A549 (cell line): ENCODE measurements around the gene ATP6AP2.

Source experiments
- CHD4 ChIP-seq: fragments of 200-600 bp; sonication (generic); IDR thresholded peaks from 2 replicates; pipeline ENCODE4 v1.6.1; 2016; ENCODE audit warnings: antibody characterized with exemption, mild to moderate bottlenecking, borderline replicate concordance
- EP300 ChIP-seq, 2 experiments: fragments of >200 bp; sonication (Bioruptor Twin); formaldehyde crosslinking; IDR thresholded peaks; 2 replicates in 1 of 2; 3 replicates in 1 of 2; pipeline ENCODE4 v1.6.1; 2016 to 2017
- HOXA7 ChIP-seq: fragments of 250-450 bp; sonication (Bioruptor Pico); IDR thresholded peaks from 2 replicates; pipeline ENCODE4 v1.5.0; 2020; ENCODE audit warnings: mild to moderate bottlenecking, moderate library complexity
- MAFK ChIP-seq: fragments of 450-650 bp; IDR thresholded peaks from 2 replicates; pipeline ENCODE4 v1.6.1; 2014; ENCODE audit not compliant: partially characterized antibody
- MAZ ChIP-seq: fragments of 150-350 bp; IDR thresholded peaks from 2 replicates; pipeline ENCODE4 v1.6.1; 2014; ENCODE audit warnings: antibody characterized with exemption, low read depth, low read length, borderline replicate concordance
- MYC ChIP-seq: IDR thresholded peaks from 2 replicates; pipeline ENCODE4 v1.6.1; 2012; ENCODE audit warnings: mild to moderate bottlenecking, inconsistent platforms, low read length, improper control_type of control experiment, borderline replicate concordance
- POLR2A ChIP-seq: IDR thresholded peaks from 2 replicates; pipeline ENCODE4 v1.6.1; 2012; ENCODE audit warnings: mild to moderate bottlenecking, low read length
- TFCP2L1 ChIP-seq: fragments of 250-450 bp; sonication (Bioruptor Pico); IDR thresholded peaks from 2 replicates; pipeline ENCODE4 v1.5.0; 2021; ENCODE audit warnings: mild to moderate bottlenecking
- TF ChIP-seq, protein P1 (sequence below): fragments of 200-600 bp; sonication (generic); IDR thresholded peaks from 2 replicates; pipeline ENCODE4 v1.6.1; 2016; ENCODE audit warnings: antibody characterized with exemption, mild to moderate bottlenecking, moderate library complexity
- TF ChIP-seq, protein P2 (sequence below): IDR thresholded peaks from 2 replicates; pipeline ENCODE4 v1.6.1; 2012
- TF ChIP-seq, protein P3 (sequence below): IDR thresholded peaks from 2 replicates; pipeline ENCODE4 v1.6.1; 2012
- TF ChIP-seq, protein P4 (sequence below): fragments of >200 bp; sonication (Bioruptor Twin); formaldehyde crosslinking; IDR thresholded peaks from 3 replicates; pipeline ENCODE4 v1.5.1; 2016
- TF ChIP-seq, protein P5 (sequence below): IDR thresholded peaks from 2 replicates; pipeline ENCODE4 v1.6.1; 2012; ENCODE audit warnings: low read depth, borderline replicate concordance
- TF ChIP-seq, protein P6 (sequence below): fragments of 250-450 bp; sonication (Bioruptor Pico); IDR thresholded peaks from 2 replicates; pipeline ENCODE4 v1.5.0; 2021; ENCODE audit warnings: mild to moderate bottlenecking, moderate library complexity, borderline replicate concordance

DNA sequence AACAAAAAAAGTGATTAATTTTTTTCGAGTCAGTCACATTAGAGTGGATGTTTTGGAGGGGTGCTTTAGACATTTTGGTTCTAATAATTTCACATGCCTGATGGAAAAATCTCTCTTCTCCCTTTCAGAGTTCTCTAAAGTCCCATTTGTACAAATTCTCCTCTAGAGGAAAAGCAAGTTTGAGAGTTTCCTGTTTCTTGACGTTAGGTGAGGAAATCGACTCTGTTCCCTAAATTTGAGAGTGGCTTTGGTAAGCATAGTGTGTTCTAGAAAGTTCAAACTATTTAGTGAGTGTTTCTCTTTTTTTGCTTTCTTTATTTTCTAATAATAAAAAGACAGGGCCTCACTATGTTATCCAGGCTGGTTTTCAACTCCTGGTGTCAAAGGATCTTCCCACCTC, 1.6 kb upstream of the ATP6AP2 start:
- TF ChIP-seq, protein P1, sequence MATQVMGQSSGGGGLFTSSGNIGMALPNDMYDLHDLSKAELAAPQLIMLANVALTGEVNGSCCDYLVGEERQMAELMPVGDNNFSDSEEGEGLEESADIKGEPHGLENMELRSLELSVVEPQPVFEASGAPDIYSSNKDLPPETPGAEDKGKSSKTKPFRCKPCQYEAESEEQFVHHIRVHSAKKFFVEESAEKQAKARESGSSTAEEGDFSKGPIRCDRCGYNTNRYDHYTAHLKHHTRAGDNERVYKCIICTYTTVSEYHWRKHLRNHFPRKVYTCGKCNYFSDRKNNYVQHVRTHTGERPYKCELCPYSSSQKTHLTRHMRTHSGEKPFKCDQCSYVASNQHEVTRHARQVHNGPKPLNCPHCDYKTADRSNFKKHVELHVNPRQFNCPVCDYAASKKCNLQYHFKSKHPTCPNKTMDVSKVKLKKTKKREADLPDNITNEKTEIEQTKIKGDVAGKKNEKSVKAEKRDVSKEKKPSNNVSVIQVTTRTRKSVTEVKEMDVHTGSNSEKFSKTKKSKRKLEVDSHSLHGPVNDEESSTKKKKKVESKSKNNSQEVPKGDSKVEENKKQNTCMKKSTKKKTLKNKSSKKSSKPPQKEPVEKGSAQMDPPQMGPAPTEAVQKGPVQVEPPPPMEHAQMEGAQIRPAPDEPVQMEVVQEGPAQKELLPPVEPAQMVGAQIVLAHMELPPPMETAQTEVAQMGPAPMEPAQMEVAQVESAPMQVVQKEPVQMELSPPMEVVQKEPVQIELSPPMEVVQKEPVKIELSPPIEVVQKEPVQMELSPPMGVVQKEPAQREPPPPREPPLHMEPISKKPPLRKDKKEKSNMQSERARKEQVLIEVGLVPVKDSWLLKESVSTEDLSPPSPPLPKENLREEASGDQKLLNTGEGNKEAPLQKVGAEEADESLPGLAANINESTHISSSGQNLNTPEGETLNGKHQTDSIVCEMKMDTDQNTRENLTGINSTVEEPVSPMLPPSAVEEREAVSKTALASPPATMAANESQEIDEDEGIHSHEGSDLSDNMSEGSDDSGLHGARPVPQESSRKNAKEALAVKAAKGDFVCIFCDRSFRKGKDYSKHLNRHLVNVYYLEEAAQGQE: no peak
- TF ChIP-seq, protein P2, sequence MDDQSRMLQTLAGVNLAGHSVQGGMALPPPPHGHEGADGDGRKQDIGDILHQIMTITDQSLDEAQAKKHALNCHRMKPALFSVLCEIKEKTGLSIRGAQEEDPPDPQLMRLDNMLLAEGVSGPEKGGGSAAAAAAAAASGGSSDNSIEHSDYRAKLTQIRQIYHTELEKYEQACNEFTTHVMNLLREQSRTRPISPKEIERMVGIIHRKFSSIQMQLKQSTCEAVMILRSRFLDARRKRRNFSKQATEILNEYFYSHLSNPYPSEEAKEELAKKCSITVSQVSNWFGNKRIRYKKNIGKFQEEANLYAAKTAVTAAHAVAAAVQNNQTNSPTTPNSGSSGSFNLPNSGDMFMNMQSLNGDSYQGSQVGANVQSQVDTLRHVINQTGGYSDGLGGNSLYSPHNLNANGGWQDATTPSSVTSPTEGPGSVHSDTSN: no peak
- TF ChIP-seq, protein P3, sequence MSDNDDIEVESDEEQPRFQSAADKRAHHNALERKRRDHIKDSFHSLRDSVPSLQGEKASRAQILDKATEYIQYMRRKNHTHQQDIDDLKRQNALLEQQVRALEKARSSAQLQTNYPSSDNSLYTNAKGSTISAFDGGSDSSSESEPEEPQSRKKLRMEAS: no peak
- TF ChIP-seq EP300 (IDR thresholded peaks at IDR 0.05): no peak
- TF ChIP-seq MAFK: no peak
- TF ChIP-seq, protein P4, sequence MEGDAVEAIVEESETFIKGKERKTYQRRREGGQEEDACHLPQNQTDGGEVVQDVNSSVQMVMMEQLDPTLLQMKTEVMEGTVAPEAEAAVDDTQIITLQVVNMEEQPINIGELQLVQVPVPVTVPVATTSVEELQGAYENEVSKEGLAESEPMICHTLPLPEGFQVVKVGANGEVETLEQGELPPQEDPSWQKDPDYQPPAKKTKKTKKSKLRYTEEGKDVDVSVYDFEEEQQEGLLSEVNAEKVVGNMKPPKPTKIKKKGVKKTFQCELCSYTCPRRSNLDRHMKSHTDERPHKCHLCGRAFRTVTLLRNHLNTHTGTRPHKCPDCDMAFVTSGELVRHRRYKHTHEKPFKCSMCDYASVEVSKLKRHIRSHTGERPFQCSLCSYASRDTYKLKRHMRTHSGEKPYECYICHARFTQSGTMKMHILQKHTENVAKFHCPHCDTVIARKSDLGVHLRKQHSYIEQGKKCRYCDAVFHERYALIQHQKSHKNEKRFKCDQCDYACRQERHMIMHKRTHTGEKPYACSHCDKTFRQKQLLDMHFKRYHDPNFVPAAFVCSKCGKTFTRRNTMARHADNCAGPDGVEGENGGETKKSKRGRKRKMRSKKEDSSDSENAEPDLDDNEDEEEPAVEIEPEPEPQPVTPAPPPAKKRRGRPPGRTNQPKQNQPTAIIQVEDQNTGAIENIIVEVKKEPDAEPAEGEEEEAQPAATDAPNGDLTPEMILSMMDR: no peak
- no peak for TF ChIP-seq CHD4
- TF ChIP-seq, protein P5, sequence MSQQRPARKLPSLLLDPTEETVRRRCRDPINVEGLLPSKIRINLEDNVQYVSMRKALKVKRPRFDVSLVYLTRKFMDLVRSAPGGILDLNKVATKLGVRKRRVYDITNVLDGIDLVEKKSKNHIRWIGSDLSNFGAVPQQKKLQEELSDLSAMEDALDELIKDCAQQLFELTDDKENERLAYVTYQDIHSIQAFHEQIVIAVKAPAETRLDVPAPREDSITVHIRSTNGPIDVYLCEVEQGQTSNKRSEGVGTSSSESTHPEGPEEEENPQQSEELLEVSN: no peak
- no peak for TF ChIP-seq MAZ
- no peak for TF ChIP-seq MYC
- TF ChIP-seq TFCP2L1 (CRISPR knock-in tag): no peak
- TF ChIP-seq POLR2A: no peak
- TF ChIP-seq, protein P6, sequence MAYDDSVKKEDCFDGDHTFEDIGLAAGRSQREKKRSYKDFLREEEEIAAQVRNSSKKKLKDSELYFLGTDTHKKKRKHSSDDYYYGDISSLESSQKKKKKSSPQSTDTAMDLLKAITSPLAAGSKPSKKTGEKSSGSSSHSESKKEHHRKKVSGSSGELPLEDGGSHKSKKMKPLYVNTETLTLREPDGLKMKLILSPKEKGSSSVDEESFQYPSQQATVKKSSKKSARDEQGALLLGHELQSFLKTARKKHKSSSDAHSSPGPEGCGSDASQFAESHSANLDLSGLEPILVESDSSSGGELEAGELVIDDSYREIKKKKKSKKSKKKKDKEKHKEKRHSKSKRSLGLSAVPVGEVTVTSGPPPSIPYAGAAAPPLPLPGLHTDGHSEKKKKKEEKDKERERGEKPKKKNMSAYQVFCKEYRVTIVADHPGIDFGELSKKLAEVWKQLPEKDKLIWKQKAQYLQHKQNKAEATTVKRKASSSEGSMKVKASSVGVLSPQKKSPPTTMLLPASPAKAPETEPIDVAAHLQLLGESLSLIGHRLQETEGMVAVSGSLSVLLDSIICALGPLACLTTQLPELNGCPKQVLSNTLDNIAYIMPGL (CRISPR knock-in tag): no peak
- TF ChIP-seq HOXA7 (CRISPR knock-in tag): no peak
